Osteocyte (in vitro differentiated cells): Measurements from ENCODE around the gene SP110. TPM values are rescaled to one million over a fixed set of nuclear protein-coding genes. Genes with fewer than 3 reads are reported as not detected.

Experiments
- DNase-seq: peaks from one replicate; pipeline ENCODE4 v3.0.0; 2021; ENCODE audit warnings: mixed read lengths; ENCODE audit not compliant: unreplicated experiment; ENCODE audit errors: extremely low spot score
- H3K27ac Mint-ChIP-seq: one replicate; pipeline ENCODE4 v1.8.0; 2021; ENCODE audit warnings: mild to moderate bottlenecking, mixed read lengths; ENCODE audit not compliant: unreplicated experiment
- H3K27me3 Mint-ChIP-seq: one replicate; pipeline ENCODE4 v1.8.0; 2021; ENCODE audit warnings: mixed read lengths; ENCODE audit not compliant: unreplicated experiment
- H3K36me3 Mint-ChIP-seq: one replicate; pipeline ENCODE4 v1.8.0; 2021; ENCODE audit warnings: mixed read lengths; ENCODE audit not compliant: unreplicated experiment
- H3K4me1 Mint-ChIP-seq: one replicate; pipeline ENCODE4 v1.8.0; 2021; ENCODE audit warnings: mixed read lengths; ENCODE audit not compliant: unreplicated experiment
- H3K4me3 Mint-ChIP-seq: one replicate; pipeline ENCODE4 v1.8.0; 2021; ENCODE audit warnings: mild to moderate bottlenecking, moderate library complexity, mixed read lengths; ENCODE audit not compliant: unreplicated experiment
- H3K9me3 Mint-ChIP-seq: one replicate; pipeline ENCODE4 v1.8.0; 2021; ENCODE audit warnings: mixed read lengths; ENCODE audit not compliant: unreplicated experiment
- CTCF ChIP-seq: fragments of 200-600 bp; sonication (generic); IDR thresholded peaks from 2 replicates; pipeline ENCODE4 v1.5.0; 2021; ENCODE audit warnings: antibody characterized with exemption, mild to moderate bottlenecking, moderate library complexity
- total RNA-seq: library from RNA; stranded (reverse); gene quantifications from 2 replicates; pipeline ENCODE4 v1.2.1, GENCODE V29; 2021

Gene SP110
- total RNA-seq, 1 donor from 2014 or later, result 23.6 TPM

DNA sequence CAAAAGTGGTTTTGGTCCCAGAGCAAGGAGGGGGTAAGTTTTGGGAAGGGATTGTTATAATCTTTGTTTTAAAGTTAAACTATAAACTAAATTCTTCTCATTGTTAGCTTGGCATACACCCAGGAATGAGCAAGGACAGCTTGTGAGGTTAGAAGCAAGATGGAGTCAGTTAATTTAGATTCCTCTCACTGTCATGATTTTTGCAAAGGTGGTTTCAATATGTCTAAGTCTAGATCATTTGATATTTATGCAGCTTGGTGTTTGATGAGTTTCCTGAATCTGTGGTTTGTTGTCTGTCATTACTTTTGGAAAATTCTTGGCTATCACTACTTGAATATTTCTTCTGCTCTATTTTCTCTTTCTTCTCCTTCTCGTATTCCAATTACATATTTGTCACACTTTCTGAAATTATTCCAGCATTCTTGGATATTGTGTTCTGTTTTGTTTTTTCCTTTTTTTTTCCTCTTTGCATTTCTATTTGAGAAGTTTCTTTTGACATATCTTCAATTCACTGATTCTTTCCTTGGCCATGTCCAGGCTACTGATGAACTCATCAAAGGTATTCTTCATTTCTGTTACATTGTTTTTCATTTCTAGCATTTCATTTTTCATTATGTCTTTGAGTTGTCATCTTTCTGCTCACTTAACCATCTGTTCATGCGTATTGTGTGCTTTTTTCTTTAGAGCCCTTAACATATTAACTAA is 10.9 kb upstream of the SP110 start:
- no peak overlapping the region for H3K27ac Mint-ChIP-seq

DNA sequence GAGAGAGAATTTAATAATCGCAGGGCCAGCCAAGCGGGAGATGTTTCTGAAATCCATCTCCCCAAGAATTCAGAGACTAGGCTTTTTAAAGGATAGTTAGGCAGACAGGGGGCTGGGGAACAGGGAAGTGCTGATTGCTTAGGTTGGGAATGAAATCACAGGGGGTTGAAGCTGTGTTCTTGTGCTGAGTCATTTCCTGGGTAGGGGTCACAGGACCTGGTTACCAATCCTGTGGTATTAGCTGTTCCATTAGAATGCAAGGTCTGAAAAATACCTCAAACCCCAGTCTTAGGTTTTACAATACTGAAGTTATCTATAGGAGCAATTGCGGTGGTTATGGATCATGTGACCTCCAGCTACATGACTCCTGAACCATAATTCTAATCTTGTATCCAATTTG is 10.3 kb upstream of the SP110 start:
- no peak for TF ChIP-seq CTCF
- no peak for DNase-seq
- Mint-ChIP-seq H3K4me3 (no peak overlapping the region), H3K36me3 (peaks cover 7% of the 10 kb centered on the region), H3K9me3 (peaks cover 14% of the 10 kb centered on the region), H3K27ac (no peak overlapping the region), H3K27me3 (no peaks in the 10 kb centered on the region), H3K4me1 (peaks cover 9% of the 10 kb centered on the region)

More for the DNA sequence above, 10.9 kb upstream of the SP110 start:
- H3K36me3 Mint-ChIP-seq, result peaks cover 7% of the 10 kb centered on the region
- peaks cover 14% of the 10 kb centered on the region for H3K9me3 Mint-ChIP-seq
- H3K4me1 Mint-ChIP-seq, result peaks cover 9% of the 10 kb centered on the region
- no peak for DNase-seq
- no peaks in the 10 kb centered on the region for H3K27me3 Mint-ChIP-seq
- no peak overlapping the region for H3K4me3 Mint-ChIP-seq
- TF ChIP-seq CTCF, result no peak

DNA sequence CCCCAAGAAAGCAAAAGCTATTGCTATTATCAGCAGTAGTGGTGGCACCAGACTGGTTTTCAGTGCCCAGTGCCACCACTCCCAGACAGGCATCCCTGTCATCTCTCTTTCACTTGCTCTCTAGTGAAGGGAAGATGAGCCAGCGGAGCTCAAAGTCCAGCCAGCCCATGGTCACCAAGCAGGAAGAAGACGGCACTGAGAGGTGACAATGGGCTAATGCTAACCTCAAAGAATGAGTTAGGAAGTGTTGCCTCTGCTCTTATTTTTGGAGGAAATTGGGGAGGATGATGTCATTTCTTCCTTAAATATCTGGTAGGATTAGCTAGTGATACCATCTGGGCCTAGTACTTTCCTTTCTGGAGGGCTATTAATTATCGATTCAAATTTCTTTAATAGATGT is 7.4 kb upstream of the SP110 start:
- Mint-ChIP-seq H3K36me3 (peaks cover 7% of the 10 kb centered on the region), H3K27ac (no peak overlapping the region), H3K27me3 (no peaks in the 10 kb centered on the region), H3K4me1 (peaks cover 9% of the 10 kb centered on the region), H3K9me3 (peaks cover 14% of the 10 kb centered on the region), H3K4me3 (no peak overlapping the region)
- no peak for TF ChIP-seq CTCF
- no peak for DNase-seq

DNA sequence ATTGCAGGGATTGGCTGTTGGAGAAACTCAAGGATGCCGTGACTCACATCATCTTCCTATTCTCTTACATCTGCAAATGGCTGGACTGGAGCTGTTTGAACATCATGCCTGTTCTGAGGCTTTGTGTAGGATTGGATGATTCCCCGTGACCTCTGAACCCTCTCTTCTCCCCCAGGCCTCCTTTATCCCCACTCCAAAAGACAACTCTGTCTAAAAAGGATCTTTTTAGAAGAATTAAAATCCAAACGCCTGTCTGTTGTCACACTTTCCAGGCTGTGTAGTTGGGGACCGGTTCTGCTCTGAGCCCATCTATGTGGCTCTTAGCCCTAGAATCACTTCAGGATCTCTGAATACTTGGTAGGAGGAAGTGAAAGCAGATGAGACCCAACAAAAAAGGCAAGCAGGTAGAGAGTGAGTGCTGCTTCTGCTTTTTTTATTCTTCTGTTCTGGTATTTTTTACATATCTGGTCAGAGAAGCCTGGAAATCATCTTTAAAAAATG is 6.3 kb upstream of the SP110 start:
- TF ChIP-seq CTCF, result no peak
- DNase-seq, result no peak
- H3K36me3 Mint-ChIP-seq, result peaks cover 5% of the 10 kb centered on the region
- no peak overlapping the region for H3K4me3 Mint-ChIP-seq
- H3K9me3 Mint-ChIP-seq, result peaks cover 9% of the 10 kb centered on the region
- H3K27me3 Mint-ChIP-seq, result no peaks in the 10 kb centered on the region
- H3K27ac Mint-ChIP-seq, result no peak overlapping the region
- H3K4me1 Mint-ChIP-seq, result peaks cover 9% of the 10 kb centered on the region

- no peak within 1 kb of the TSS for H3K27ac Mint-ChIP-seq
- H3K27me3 Mint-ChIP-seq, result no peaks in the 10 kb centered on the region
- no peak within 1 kb of the TSS for H3K4me3 Mint-ChIP-seq
- H3K4me1 Mint-ChIP-seq, result peaks cover 5% of the 10 kb centered on the region
- no peak for DNase-seq
- H3K9me3 Mint-ChIP-seq, result peaks cover 4% of the 10 kb centered on the region
- H3K36me3 Mint-ChIP-seq, result no peaks in the 10 kb centered on the region
- no peak for TF ChIP-seq CTCF
These were observed 5.7 kb upstream of the SP110 start, which contains the start of gene SP140 for GRCh38 chr2:230225486-230225885. Gene SP140, plus strand, starts transcription at chr2:230225736. Its CDS starts 109 bp downstream, at chr2:230225845.
